ENCODE data around the gene KLHL29.

KLHL29 gene

DNA sequence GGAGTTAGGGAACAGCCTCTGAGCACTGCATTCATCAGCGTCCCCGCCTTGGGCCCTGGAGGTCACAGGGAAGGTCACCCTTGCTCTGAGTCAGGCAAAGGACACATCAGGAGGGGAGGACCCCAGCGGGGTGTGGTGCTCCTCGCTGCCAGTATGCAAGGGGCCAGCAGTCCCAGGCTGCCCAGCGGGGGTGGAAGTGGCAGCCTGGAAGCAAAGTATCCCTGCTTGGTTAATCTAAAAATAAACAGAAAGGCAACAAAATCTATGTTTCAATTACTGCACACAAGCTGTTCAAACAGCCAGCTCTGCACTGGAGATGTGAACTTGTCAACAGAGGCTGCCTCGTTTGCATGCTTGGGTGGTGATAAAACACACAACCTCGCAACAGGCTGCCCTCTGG lies 164.1 kb downstream of the KLHL29 start:
- Histone ChIP-seq H3K9me3 (ENCODE audit: control insufficient read depth, insufficient read depth, low read length) (no peaks in the 10 kb centered on the region), H3K9ac (ENCODE audit: low read depth, low read length) (no peak overlapping the region), H3K36me3 (ENCODE audit: insufficient read depth, low read length) (no peaks in the 10 kb centered on the region), H3K4me1 (ENCODE audit: insufficient read depth, low read length) (peaks cover 16% of the 10 kb centered on the region; the same call in 1 of the 2 replicates)

DNA sequence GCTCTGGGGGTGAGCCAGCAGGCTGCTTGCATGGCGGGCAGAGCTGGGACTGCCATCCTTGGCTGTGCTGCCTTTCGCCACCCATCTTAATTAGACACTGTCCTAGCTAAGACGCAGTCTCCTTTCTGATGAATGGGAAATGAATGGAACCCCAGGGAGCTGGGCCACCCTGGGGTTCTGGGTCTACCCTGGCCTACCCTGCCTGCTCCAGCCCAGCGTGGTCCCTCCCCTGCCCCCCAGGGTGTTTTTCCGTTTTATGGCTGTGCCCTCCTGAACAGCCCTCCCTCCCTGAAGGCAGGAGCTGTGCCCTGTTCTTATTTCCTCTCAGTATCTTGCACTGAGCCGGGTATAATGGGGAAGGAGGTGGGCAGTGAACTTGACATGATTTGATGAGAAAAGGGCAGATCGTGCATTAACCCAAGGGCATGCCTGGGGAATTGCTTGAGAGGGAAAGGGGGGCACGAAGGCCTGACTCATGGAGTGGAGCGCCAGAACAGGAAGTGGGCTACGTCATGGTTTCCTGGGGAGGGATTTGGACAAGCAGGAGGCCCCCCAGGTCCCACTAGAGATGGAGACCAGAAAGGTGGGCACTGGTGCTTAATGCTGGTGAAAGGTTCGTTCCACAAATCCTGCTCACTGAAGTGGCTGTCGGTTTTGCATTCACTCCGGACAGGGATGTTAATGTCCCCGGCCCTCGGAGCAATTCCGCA lies 165.0 kb downstream of the KLHL29 start:
- H3K9ac ChIP-seq (ENCODE audit: low read depth, low read length) = no peak overlapping the region
- H3K36me3 ChIP-seq (ENCODE audit: insufficient read depth, low read length) = no peaks in the 10 kb centered on the region
- peaks cover 16% of the 10 kb centered on the region; the same call in 1 of the 2 replicates for H3K4me1 ChIP-seq (ENCODE audit: insufficient read depth, low read length)
- H3K9me3 ChIP-seq (ENCODE audit: control insufficient read depth, insufficient read depth, low read length) = no peaks in the 10 kb centered on the region

DNA sequence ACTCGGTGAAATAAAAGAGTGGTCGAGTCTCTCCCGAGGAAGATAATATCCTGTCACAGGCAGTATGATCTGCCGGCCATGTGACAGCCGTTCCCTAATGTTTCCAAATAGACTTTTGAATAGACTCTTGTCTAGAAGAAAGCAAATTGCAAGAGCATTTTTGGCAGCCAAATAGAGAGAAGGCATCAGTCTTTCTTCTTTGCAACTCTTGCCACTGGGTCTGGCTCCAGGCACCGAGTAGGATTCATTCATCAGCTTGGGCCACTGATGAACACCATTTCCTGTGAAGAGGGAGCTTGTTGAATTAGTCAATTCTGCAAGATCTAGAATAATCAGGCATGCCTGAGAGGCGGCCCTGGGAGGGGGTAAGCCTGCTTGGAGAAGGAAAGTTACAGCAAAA lies 165.6 kb downstream of the KLHL29 start:
- H3K9ac ChIP-seq (ENCODE audit: low read depth, low read length) = no peak overlapping the region
- peaks cover 16% of the 10 kb centered on the region; the same call in 1 of the 2 replicates for H3K4me1 ChIP-seq (ENCODE audit: insufficient read depth, low read length)
- H3K36me3 ChIP-seq (ENCODE audit: insufficient read depth, low read length) = no peaks in the 10 kb centered on the region
- H3K9me3 ChIP-seq (ENCODE audit: control insufficient read depth, insufficient read depth, low read length) = no peaks in the 10 kb centered on the region

DNA sequence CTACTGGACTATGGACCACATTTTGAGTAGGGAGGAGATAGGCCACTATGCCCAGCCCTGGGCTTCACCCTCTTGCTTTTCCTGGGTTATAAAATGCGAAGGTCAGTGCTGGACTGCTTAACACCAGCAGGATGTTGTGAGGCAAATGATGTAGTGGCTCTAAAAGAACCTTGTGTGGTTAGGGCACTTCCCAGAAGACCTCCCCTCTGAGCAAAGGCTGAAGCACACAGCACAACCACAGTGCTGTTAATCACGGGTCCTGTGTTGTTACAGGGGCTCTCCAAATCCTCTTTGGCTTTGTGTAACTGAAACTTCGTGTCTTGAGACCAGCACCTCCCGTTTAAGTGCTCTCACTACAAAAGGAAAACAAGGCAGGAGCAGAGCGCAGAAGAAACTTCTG lies 166.9 kb downstream of the KLHL29 start:
- Histone ChIP-seq H3K9ac (ENCODE audit: low read depth, low read length) (no peak overlapping the region), H3K9me3 (ENCODE audit: control insufficient read depth, insufficient read depth, low read length) (no peaks in the 10 kb centered on the region), H3K36me3 (ENCODE audit: insufficient read depth, low read length) (no peaks in the 10 kb centered on the region), H3K4me1 (ENCODE audit: insufficient read depth, low read length) (peaks cover 16% of the 10 kb centered on the region; the same call in 1 of the 2 replicates)

DNA sequence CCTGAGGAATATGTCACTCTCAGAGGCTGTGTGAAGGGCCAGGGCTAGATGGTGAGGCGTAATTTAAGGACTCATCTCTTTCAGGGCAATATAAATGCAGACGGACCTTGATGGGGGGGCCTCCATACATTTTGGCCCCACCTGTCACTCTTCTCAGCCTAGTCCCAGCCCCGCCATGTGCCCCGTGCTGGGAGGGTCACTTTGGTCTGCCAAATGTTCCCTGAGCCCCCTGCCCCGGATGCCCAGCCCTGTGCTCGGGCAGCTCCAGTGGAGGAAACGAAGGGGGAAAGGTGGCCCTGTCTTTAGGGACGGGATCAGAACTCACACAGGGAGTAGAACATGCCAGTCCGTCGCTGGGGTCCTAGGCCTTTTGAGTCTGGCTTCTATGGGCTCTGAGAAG lies 168.6 kb downstream of the KLHL29 start:
- Histone ChIP-seq H3K9ac (ENCODE audit: low read depth, low read length) (no peak overlapping the region), H3K9me3 (ENCODE audit: control insufficient read depth, insufficient read depth, low read length) (no peaks in the 10 kb centered on the region), H3K4me1 (ENCODE audit: insufficient read depth, low read length) (peaks cover 16% of the 10 kb centered on the region; the same call in 1 of the 2 replicates), H3K36me3 (ENCODE audit: insufficient read depth, low read length) (no peaks in the 10 kb centered on the region)

DNA sequence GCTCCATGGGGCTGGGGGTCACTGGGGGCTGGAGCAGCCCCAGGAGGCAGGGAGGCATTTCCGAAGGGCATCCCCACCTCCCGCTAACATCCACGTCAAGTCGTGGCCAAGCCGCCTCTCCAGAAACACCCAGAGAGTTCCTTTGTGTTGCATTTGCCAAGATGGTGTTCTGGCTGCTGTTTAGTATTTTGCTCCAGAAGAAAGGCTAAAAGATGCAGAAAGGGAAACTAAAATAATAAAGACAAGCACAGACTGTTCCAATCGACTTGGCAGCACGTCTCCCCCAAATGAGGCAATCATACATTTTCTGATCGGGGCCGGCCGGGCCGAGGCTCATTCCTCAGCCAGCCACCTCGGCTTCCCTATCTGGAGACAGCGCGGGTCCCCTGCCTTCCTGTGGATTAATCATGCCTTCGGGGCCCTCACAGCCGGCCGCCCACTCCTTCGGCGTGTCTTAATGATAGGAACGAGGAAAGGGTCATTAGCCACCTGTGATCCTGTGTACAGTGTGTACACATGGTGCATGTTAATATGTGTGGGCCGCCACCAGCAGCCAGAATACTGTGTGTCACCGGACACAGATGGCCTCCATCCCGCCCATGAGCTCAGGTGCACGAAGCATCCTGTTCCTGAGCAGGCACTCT lies 169.2 kb downstream of the KLHL29 start:
- H3K9ac ChIP-seq (ENCODE audit: low read depth, low read length) = no peak overlapping the region
- H3K36me3 ChIP-seq (ENCODE audit: insufficient read depth, low read length) = no peaks in the 10 kb centered on the region
- no peaks in the 10 kb centered on the region for H3K9me3 ChIP-seq (ENCODE audit: control insufficient read depth, insufficient read depth, low read length)
- peaks cover 11% of the 10 kb centered on the region; the same call in 1 of the 2 replicates for H3K4me1 ChIP-seq (ENCODE audit: insufficient read depth, low read length)

DNA sequence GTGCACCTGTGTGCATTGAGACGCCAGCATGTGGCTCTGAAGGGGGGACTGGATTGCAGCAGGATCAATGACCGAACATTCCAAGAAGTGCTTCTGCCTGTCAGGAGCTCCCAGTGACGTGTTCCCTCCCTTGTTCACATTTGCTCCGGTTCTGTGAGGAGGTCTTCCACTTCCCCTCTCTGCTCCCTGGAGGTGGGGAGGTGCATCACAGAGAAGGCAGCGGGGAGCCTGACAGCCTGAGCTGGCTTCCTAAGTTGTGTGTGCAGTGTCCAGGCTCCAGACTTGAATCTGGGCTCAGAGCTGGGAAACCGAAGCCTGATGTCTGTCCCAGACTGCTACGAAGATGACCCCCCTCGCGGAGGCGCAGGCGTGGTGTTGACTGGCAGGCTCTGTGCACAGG lies 171.0 kb downstream of the KLHL29 start:
- no peak overlapping the region for H3K9ac ChIP-seq (ENCODE audit: low read depth, low read length)
- H3K36me3 ChIP-seq (ENCODE audit: insufficient read depth, low read length) = no peaks in the 10 kb centered on the region
- no peaks in the 10 kb centered on the region for H3K9me3 ChIP-seq (ENCODE audit: control insufficient read depth, insufficient read depth, low read length)
- H3K4me1 ChIP-seq (ENCODE audit: insufficient read depth, low read length) = no peaks in the 10 kb centered on the region

DNA sequence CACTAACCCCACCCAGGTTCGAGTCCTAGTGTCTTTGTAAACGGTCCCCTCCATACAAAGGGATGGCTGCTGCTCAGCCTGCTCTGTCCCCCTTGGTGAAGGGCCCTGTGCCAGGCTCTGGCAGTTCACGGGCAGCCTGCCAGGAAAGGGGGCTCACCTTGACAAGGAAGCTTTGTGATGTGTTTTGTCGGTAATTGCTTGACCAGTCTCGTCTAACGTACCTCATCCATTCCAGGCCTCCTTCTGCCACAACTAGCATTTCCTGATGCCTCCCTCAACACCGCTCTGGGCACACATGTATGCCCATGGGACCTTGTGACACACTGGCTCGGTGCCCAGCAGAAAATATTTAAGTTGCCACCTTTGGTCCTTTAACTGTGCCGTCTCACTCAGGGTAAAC lies 171.9 kb downstream of the KLHL29 start:
- Histone ChIP-seq H3K9me3 (ENCODE audit: control insufficient read depth, insufficient read depth, low read length) (no peaks in the 10 kb centered on the region), H3K4me1 (ENCODE audit: insufficient read depth, low read length) (no peaks in the 10 kb centered on the region), H3K36me3 (ENCODE audit: insufficient read depth, low read length) (no peaks in the 10 kb centered on the region), H3K9ac (ENCODE audit: low read depth, low read length) (no peak overlapping the region)

DNA sequence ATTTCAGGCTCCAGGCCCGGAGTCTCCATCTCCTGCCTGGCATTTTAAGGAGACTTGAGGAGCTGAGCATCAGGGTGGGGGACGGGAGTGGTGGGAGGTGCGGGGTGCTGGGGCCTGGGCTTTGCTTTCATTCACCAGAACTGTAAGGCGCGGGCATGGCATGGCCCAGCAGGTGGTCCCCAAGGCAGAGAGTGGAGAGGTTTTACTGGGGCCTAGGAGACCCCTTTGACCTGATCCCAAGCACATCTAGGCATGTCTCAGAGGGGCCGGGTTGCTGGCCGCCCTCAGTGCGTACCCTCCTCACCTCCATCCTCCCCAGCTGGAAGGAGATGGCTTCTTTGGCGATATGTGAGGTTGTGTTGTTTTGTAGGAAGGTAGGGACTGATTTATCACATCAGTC lies 172.5 kb downstream of the KLHL29 start:
- no peak overlapping the region for H3K9ac ChIP-seq (ENCODE audit: low read depth, low read length)
- H3K9me3 ChIP-seq (ENCODE audit: control insufficient read depth, insufficient read depth, low read length) = no peaks in the 10 kb centered on the region
- no peaks in the 10 kb centered on the region for H3K4me1 ChIP-seq (ENCODE audit: insufficient read depth, low read length)
- H3K36me3 ChIP-seq (ENCODE audit: insufficient read depth, low read length) = no peaks in the 10 kb centered on the region

DNA sequence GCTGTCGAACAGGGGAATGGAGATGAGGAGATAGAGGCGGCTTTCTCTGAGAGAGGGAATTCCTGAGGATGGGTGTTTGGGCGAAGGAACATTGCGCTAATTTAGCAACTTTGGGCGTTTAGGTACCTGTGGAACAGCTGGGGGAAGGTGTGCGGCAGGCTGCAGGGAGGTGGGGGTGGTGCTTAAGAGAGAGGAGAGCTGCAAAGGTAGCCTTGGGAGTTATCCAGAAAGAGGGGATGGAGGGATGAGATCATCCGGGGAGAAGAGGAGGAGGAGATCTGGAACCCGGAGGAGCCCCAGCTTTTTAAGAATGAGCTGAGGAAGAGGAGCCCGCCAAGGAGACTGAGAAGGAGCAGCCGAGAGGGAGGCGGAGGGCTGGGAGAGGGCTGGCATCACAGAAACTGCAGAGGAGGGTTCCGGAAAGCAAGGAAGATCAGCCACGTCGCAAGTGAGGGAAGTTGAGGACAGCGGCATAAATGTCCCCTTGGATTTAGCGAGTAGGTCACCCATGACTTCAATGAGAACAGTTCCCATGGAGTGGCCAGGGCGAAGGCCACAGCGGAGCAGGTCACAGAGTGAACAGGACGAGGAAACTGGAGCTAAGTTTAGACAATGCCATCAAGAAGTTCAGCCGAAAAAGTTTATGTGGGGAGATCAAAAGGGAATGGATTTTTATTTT lies 174.7 kb downstream of the KLHL29 start:
- no peak overlapping the region for H3K9ac ChIP-seq (ENCODE audit: low read depth, low read length)
- H3K4me1 ChIP-seq (ENCODE audit: insufficient read depth, low read length) = no peaks in the 10 kb centered on the region
- H3K9me3 ChIP-seq (ENCODE audit: control insufficient read depth, insufficient read depth, low read length) = no peaks in the 10 kb centered on the region
- no peaks in the 10 kb centered on the region for H3K36me3 ChIP-seq (ENCODE audit: insufficient read depth, low read length)

DNA sequence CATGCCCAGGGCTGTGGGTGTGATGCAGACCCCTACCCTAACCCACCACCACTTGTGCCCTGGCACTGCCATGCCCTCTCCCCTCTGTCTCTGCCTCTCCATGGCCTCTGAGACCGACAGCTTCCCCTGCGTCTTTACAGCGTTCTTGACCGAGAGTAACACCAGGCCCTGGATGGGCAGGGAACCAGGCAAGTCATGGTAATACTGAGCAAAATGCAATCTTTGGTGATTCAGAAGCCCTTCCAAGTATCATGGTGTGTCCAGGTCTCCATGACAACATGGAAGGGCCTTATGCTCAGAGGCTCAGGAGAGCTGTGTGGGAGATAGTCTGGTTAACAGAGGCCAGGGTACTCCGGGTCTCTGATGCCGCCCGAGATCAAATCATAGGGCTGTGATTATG lies 176.1 kb downstream of the KLHL29 start:
- Histone ChIP-seq H3K9ac (ENCODE audit: low read depth, low read length) (no peak overlapping the region), H3K9me3 (ENCODE audit: control insufficient read depth, insufficient read depth, low read length) (no peaks in the 10 kb centered on the region), H3K4me1 (ENCODE audit: insufficient read depth, low read length) (peaks cover 5% of the 10 kb centered on the region), H3K36me3 (ENCODE audit: insufficient read depth, low read length) (no peaks in the 10 kb centered on the region)

DNA sequence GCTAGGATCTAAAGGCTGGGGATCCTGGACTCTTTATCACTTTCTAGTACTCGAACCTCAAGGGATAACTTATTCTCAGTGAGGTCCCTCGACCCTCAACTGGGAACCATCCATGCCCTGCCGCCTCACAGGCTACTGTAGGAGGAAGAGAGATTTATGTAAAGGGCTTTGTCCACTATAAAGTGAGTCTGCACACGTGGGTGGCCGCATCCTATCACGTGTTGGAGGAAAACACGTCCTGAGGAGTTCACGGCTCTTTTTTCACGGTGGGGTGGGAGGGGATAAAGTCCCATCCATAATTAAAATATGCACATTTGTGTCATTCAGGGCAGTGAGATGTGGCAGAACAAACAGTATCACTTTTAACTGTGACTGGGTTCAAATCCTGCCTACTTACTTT lies 176.6 kb downstream of the KLHL29 start:
- H3K9me3 ChIP-seq (ENCODE audit: control insufficient read depth, insufficient read depth, low read length) = no peaks in the 10 kb centered on the region
- H3K9ac ChIP-seq (ENCODE audit: low read depth, low read length) = no peak overlapping the region
- H3K4me1 ChIP-seq (ENCODE audit: insufficient read depth, low read length) = peaks cover 10% of the 10 kb centered on the region
- H3K36me3 ChIP-seq (ENCODE audit: insufficient read depth, low read length) = no peaks in the 10 kb centered on the region

DNA sequence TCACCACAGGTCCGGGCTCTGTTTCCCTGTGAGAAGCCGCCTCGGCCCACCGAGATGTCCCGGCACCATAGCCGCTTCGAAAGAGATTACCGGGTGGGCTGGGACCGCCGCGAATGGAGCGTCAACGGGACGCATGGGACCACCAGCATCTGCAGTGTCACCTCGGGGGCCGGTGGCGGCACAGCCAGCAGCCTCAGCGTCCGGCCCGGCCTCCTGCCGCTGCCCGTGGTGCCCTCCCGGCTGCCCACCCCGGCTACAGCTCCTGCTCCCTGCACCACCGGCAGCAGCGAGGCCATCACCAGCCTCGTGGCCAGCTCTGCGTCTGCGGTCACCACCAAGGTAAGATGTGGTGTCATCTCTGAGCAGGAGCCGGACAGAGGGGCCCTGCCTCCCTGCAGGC lies 177.2 kb downstream of the KLHL29 start:
- no peak overlapping the region for H3K9ac ChIP-seq (ENCODE audit: low read depth, low read length)
- H3K36me3 ChIP-seq (ENCODE audit: insufficient read depth, low read length) = no peaks in the 10 kb centered on the region
- H3K4me1 ChIP-seq (ENCODE audit: insufficient read depth, low read length) = peaks cover 10% of the 10 kb centered on the region
- no peaks in the 10 kb centered on the region for H3K9me3 ChIP-seq (ENCODE audit: control insufficient read depth, insufficient read depth, low read length)

DNA sequence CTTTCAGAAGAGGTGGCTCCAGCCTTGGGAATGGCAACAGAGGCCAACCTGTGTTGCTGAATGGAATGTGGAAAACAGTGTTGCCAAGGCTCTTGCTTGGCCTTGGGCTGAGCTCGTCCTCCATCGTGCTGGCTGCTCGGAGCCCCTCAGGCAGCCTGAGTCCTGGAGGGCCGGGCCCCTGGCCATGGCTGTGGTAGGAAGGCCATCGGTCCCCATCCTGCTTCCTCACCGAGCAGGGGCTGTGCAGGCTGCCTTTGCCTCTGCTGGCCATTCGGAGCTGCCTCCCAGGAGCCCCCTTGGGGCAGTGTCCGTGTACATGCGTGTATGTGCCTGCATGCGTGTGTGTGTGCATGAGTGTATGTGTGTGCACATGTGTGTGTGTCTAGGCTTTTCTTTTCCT lies 178.2 kb downstream of the KLHL29 start:
- H3K4me1 ChIP-seq (ENCODE audit: insufficient read depth, low read length) = peaks cover 10% of the 10 kb centered on the region
- no peak overlapping the region for H3K9ac ChIP-seq (ENCODE audit: low read depth, low read length)
- H3K36me3 ChIP-seq (ENCODE audit: insufficient read depth, low read length) = no peaks in the 10 kb centered on the region
- H3K9me3 ChIP-seq (ENCODE audit: control insufficient read depth, insufficient read depth, low read length) = no peaks in the 10 kb centered on the region

All from ES-I3 (cell line).